HepG2 (cell line): Measurements from ENCODE around the gene SLC5A12.

Experiments used
- BRCA1 ChIP-seq: sonication (generic); formaldehyde crosslinking; IDR thresholded peaks from 2 replicates; pipeline ENCODE4 v1.4.0; 2020; ENCODE audit warnings: missing genetic modification reagents
- CHD4 ChIP-seq: fragments of 200-600 bp; sonication (generic); IDR thresholded peaks from 2 replicates; pipeline ENCODE4 v1.7.0; 2017; ENCODE audit warnings: mild to moderate bottlenecking, low read length, borderline replicate concordance
- CTCF ChIP-seq: sonication (generic); formaldehyde crosslinking; IDR thresholded peaks from 2 replicates; pipeline ENCODE4 v1.5.0; 2020; ENCODE audit warnings: mild to moderate bottlenecking, missing genetic modification reagents, moderate library complexity
- ESRRA ChIP-seq: sonication (generic); formaldehyde crosslinking; IDR thresholded peaks from 2 replicates; pipeline ENCODE4 v1.5.1; 2020; ENCODE audit warnings: mild to moderate bottlenecking, low read depth, missing genetic modification reagents
- MAZ ChIP-seq, 2 experiments: sonication (generic) in 1 of 2; formaldehyde crosslinking in 1 of 2; IDR thresholded peaks; 2 replicates each; pipeline versions ENCODE4 v1.5.0 to v1.6.1; 2012 to 2020; ENCODE audit warnings: low read depth in 2 of 2, mild to moderate bottlenecking in 2 of 2, borderline replicate concordance in 1 of 2, improper control_type of control experiment in 1 of 2, low read length in 1 of 2, missing genetic modification reagents in 1 of 2, moderate library complexity in 1 of 2
- TBX2 ChIP-seq: sonication (generic); formaldehyde crosslinking; IDR thresholded peaks from 2 replicates; pipeline ENCODE4 v1.5.0; 2020; ENCODE audit warnings: missing genetic modification reagents, mild to moderate bottlenecking, borderline replicate concordance
- ZNF451 ChIP-seq: sonication (generic); formaldehyde crosslinking; IDR thresholded peaks from 2 replicates; pipeline ENCODE4 v1.5.0; 2020; ENCODE audit warnings: mild to moderate bottlenecking, missing genetic modification reagents

GRCh38 chr11:26687351-26687750 lies 34.5 kb downstream of the SLC5A12 start:
- TF ChIP-seq BRCA1 (CRISPR knock-in tag) (no peak), CTCF (no peak), CHD4 (no peak), MAZ (IDR thresholded peaks at IDR 0.05; ENCODE audit: borderline replicate concordance, low read depth, low read length) (no peak), MAZ (CRISPR knock-in tag; IDR thresholded peaks at IDR 0.05; ENCODE audit: low read depth) (no peak), ZNF451 (CRISPR knock-in tag) (no peak), TBX2 (CRISPR knock-in tag) (no peak), ESRRA (CRISPR knock-in tag) (no peak)
